ENCODE data around the gene CLASRP.

DNA sequence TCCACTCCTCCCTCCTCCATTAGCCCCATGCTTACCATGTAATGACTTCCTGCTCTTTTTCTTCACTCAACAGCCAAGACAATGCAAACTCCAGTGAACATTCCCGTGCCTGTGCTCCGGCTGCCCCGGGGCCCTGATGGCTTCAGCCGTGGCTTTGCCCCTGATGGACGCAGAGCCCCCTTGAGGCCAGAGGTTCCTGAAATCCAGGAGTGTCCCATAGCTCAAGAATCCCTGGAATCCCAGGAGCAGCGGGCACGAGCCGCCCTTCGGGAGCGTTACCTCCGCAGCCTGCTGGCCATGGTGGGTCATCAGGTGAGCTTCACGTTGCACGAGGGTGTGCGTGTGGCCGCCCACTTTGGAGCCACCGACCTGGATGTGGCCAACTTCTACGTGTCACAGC, 51.2 kb downstream of the CLASRP start:
- TF ChIP-seq CTCF (IDR thresholded peaks at IDR 0.05; ENCODE audit: low read depth, low read length, poor library complexity, severe bottlenecking) (no peak), EZH2phosphoT487 (IDR thresholded peaks at IDR 0.05; ENCODE audit: borderline replicate concordance, low read length) (no peak)
